ENCODE data around the gene VPS41.

The VPS41 gene

DNA sequence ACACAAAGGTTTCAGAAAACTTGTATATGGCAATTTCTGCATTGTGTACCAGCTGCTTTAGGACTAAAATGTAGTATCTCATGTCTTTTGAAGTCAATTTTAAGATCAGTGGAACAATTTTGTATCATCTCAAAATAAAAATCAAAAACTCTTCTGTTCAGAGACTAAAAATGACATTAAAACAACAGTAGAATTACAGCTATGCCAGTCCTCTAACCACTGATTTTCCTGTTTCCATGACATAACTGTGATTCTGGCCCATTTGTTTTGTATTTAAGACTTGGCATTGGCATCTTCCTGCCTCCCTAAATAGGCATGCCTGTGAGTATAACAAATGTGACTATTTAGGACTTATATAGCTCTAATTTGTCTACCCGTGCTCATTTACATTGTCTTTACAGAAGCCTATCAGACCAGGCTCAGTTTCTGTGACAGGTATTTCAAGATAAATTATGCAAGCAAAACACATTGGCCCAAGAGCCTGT is 29.1 kb upstream of the VPS41 start:
- TF ChIP-seq, protein P1, sequence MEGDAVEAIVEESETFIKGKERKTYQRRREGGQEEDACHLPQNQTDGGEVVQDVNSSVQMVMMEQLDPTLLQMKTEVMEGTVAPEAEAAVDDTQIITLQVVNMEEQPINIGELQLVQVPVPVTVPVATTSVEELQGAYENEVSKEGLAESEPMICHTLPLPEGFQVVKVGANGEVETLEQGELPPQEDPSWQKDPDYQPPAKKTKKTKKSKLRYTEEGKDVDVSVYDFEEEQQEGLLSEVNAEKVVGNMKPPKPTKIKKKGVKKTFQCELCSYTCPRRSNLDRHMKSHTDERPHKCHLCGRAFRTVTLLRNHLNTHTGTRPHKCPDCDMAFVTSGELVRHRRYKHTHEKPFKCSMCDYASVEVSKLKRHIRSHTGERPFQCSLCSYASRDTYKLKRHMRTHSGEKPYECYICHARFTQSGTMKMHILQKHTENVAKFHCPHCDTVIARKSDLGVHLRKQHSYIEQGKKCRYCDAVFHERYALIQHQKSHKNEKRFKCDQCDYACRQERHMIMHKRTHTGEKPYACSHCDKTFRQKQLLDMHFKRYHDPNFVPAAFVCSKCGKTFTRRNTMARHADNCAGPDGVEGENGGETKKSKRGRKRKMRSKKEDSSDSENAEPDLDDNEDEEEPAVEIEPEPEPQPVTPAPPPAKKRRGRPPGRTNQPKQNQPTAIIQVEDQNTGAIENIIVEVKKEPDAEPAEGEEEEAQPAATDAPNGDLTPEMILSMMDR (conservative IDR thresholded peaks at IDR 0.05; ENCODE audit: low read length): no peak
- TF ChIP-seq EZH2phosphoT487 (IDR thresholded peaks at IDR 0.05; ENCODE audit: borderline replicate concordance): no peak
- no peaks in the 10 kb centered on the region for H3K36me3 ChIP-seq (ENCODE audit: insufficient read depth, low read length)
- H4K20me1 ChIP-seq (ENCODE audit: insufficient read depth, low read length, poor library complexity, severe bottlenecking): no peaks in the 10 kb centered on the region
- no peaks in the 10 kb centered on the region for H3K27me3 ChIP-seq (ENCODE audit: insufficient read depth, low read length, poor library complexity, severe bottlenecking)
- H3F3A ChIP-seq (ENCODE audit: low read depth): no peaks in the 10 kb centered on the region
- no peaks in the 10 kb centered on the region for H3K9me3 ChIP-seq (ENCODE audit: insufficient read depth, low read depth, low read length)
- H3K9ac ChIP-seq (ENCODE audit: low read depth, low read length, poor library complexity, severe bottlenecking): no peak overlapping the region
- no peaks in the 10 kb centered on the region for H3K9me2 ChIP-seq (replicated peaks; ENCODE audit: low read depth, low read length)
- no peaks in the 10 kb centered on the region for H3K79me2 ChIP-seq (ENCODE audit: insufficient read depth, low read length)
- no peak overlapping the region for H2AFZ ChIP-seq (ENCODE audit: low read length)
- H3K4me1 ChIP-seq (ENCODE audit: insufficient read depth, low read length, poor library complexity, severe bottlenecking): no peaks in the 10 kb centered on the region
- H3K4me2 ChIP-seq (ENCODE audit: low read depth, low read length, poor library complexity, severe bottlenecking): no peak overlapping the region
- no peak overlapping the region for H3K4me3 ChIP-seq (ENCODE audit: low read length, poor library complexity, severe bottlenecking)

DNA sequence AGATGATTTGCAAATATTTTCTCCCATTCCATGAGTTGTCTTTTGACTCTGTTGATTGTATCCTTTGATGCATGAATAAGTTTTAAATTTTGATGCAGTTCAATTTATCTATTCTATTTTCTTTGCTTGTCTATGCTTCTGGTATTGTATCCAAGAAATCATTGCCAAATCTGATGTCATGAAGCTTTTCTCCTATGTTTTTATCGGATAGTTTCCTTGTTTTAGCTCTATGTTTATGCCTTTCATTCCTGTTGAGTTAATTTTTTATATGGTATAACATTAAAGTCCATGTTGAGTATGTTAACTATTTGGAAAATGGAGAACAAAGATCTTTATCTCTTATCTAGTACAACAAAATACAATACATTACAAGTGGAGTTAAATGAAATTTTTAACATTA is 27.6 kb upstream of the VPS41 start:
- Histone ChIP-seq H3K9me2 (replicated peaks; ENCODE audit: low read depth, low read length) (no peaks in the 10 kb centered on the region), H2AFZ (ENCODE audit: low read length) (no peak overlapping the region), H3K4me3 (ENCODE audit: low read length, poor library complexity, severe bottlenecking) (no peak overlapping the region), H3K4me1 (ENCODE audit: insufficient read depth, low read length, poor library complexity, severe bottlenecking) (no peaks in the 10 kb centered on the region), H3K27me3 (ENCODE audit: insufficient read depth, low read length, poor library complexity, severe bottlenecking) (no peaks in the 10 kb centered on the region), H4K20me1 (ENCODE audit: insufficient read depth, low read length, poor library complexity, severe bottlenecking) (no peaks in the 10 kb centered on the region), H3K36me3 (ENCODE audit: insufficient read depth, low read length) (no peaks in the 10 kb centered on the region), H3K9ac (ENCODE audit: low read depth, low read length, poor library complexity, severe bottlenecking) (no peak overlapping the region), H3K9me3 (ENCODE audit: insufficient read depth, low read depth, low read length) (no peaks in the 10 kb centered on the region), H3F3A (ENCODE audit: low read depth) (no peaks in the 10 kb centered on the region), H3K4me2 (ENCODE audit: low read depth, low read length, poor library complexity, severe bottlenecking) (no peak overlapping the region), H3K79me2 (ENCODE audit: insufficient read depth, low read length) (no peaks in the 10 kb centered on the region)
- TF ChIP-seq, protein P1 (conservative IDR thresholded peaks at IDR 0.05; ENCODE audit: low read length): no peak
- no peak for TF ChIP-seq EZH2phosphoT487 (IDR thresholded peaks at IDR 0.05; ENCODE audit: borderline replicate concordance)

DNA sequence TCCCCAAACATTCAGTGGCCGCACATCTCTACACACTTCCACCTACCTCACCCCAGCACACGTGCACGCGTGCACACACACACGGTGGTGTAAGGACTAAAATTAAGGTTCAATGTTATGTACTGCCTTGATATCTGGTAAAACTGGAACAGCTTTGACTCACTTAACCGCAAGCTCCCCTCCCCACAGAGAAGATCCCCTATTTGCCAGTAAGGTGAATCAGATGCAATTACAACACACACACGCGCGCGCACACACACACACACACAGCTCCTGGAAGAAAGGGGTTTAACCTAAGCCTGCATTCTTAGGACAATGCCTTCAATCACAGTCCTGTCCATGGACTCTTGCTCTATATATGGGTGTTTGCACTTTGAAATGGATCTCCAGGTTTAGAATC is 25.5 kb upstream of the VPS41 start:
- Histone ChIP-seq H4K20me1 (ENCODE audit: insufficient read depth, low read length, poor library complexity, severe bottlenecking) (no peaks in the 10 kb centered on the region), H3F3A (ENCODE audit: low read depth) (no peaks in the 10 kb centered on the region), H3K9ac (ENCODE audit: low read depth, low read length, poor library complexity, severe bottlenecking) (no peak overlapping the region), H3K27me3 (ENCODE audit: insufficient read depth, low read length, poor library complexity, severe bottlenecking) (no peaks in the 10 kb centered on the region), H3K36me3 (ENCODE audit: insufficient read depth, low read length) (no peaks in the 10 kb centered on the region), H3K4me3 (ENCODE audit: low read length, poor library complexity, severe bottlenecking) (no peak overlapping the region), H2AFZ (ENCODE audit: low read length) (no peak overlapping the region), H3K4me1 (ENCODE audit: insufficient read depth, low read length, poor library complexity, severe bottlenecking) (peaks cover 3% of the 10 kb centered on the region), H3K4me2 (ENCODE audit: low read depth, low read length, poor library complexity, severe bottlenecking) (no peak overlapping the region), H3K79me2 (ENCODE audit: insufficient read depth, low read length) (no peaks in the 10 kb centered on the region), H3K9me3 (ENCODE audit: insufficient read depth, low read depth, low read length) (no peaks in the 10 kb centered on the region), H3K9me2 (replicated peaks; ENCODE audit: low read depth, low read length) (no peaks in the 10 kb centered on the region)
- TF ChIP-seq EZH2phosphoT487 (IDR thresholded peaks at IDR 0.05; ENCODE audit: borderline replicate concordance): no peak
- TF ChIP-seq, protein P1 (conservative IDR thresholded peaks at IDR 0.05; ENCODE audit: low read length): no peak

All from Loucy (cell line).